Measurements from ENCODE around the gene TMX1.

DNA sequence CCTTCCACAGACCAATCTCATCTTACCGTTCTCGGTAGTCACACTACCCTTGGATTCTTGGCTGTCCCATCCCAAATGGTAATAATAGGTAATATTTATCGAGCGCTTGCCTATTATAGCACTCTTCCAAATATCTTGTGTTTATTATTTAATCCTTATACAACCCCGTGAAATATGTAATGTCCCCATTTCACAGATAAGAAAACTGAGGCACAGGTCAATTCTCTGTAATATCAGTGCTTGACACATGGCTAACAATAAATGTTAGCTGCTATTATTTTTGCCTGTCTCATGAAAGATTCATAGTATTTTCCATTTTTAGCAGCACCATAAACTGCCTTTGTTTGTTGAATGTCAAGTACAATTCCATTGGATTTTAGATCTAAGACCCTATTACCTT is 4.5 kb downstream of the TMX1 start:
- TF ChIP-seq, protein P1, sequence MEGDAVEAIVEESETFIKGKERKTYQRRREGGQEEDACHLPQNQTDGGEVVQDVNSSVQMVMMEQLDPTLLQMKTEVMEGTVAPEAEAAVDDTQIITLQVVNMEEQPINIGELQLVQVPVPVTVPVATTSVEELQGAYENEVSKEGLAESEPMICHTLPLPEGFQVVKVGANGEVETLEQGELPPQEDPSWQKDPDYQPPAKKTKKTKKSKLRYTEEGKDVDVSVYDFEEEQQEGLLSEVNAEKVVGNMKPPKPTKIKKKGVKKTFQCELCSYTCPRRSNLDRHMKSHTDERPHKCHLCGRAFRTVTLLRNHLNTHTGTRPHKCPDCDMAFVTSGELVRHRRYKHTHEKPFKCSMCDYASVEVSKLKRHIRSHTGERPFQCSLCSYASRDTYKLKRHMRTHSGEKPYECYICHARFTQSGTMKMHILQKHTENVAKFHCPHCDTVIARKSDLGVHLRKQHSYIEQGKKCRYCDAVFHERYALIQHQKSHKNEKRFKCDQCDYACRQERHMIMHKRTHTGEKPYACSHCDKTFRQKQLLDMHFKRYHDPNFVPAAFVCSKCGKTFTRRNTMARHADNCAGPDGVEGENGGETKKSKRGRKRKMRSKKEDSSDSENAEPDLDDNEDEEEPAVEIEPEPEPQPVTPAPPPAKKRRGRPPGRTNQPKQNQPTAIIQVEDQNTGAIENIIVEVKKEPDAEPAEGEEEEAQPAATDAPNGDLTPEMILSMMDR (IDR thresholded peaks at IDR 0.05) = no peak
- TF ChIP-seq POLR2A (IDR thresholded peaks at IDR 0.05) = no peak

Data from esophagus squamous epithelium (tissue), 4 donors.